Rectal smooth muscle tissue (tissue), 1 donor: ENCODE results near the gene RSRC2.
"Not testable (repeated sequence)": the region's sequence is repeated elsewhere in the genome, so short reads cannot be mapped to it uniquely, and the experiment has no call there.

Experiments used
- H3K27ac ChIP-seq: one replicate; pipeline ENCODE4 v1.7.0; 2013; ENCODE audit warnings: low read depth, low read length, inconsistent platforms
- H3K27me3 ChIP-seq: one replicate; pipeline ENCODE4 v1.7.0; 2013; ENCODE audit warnings: low read length; ENCODE audit not compliant: control insufficient read depth, insufficient read depth
- H3K36me3 ChIP-seq: one replicate; pipeline ENCODE4 v1.7.0; 2013; ENCODE audit warnings: low read length; ENCODE audit not compliant: control insufficient read depth, insufficient read depth
- H3K4me1 ChIP-seq: one replicate; pipeline ENCODE4 v1.7.0; 2013; ENCODE audit warnings: low read length; ENCODE audit not compliant: control insufficient read depth, insufficient read depth
- H3K4me3 ChIP-seq: one replicate; pipeline ENCODE4 v1.7.0; 2013; ENCODE audit warnings: low read length
- H3K9ac ChIP-seq: one replicate; pipeline ENCODE4 v1.7.0; 2013; ENCODE audit warnings: low read length

Gene RSRC2

GRCh38 chr12:122515275-122515674 is 11.5 kb downstream of the RSRC2 start:
- no peak overlapping the region for H3K27ac ChIP-seq
- H3K4me1 ChIP-seq, result no peaks in the 10 kb centered on the region
- H3K27me3 ChIP-seq, result no peaks in the 10 kb centered on the region
- H3K4me3 ChIP-seq, result no peak overlapping the region
- H3K9ac ChIP-seq, result no peak overlapping the region
- H3K36me3 ChIP-seq, result peaks cover 42% of the 10 kb centered on the region

GRCh38 chr12:122513660-122514059 is 13.1 kb downstream of the RSRC2 start:
- H3K27me3 ChIP-seq, result no peaks in the 10 kb centered on the region
- no peak overlapping the region for H3K27ac ChIP-seq
- H3K4me3 ChIP-seq, result no peak overlapping the region
- no peaks in the 10 kb centered on the region for H3K4me1 ChIP-seq
- peaks cover 40% of the 10 kb centered on the region for H3K36me3 ChIP-seq
- no peak overlapping the region for H3K9ac ChIP-seq

- not testable (repeated sequence) for H3K27ac ChIP-seq, H3K27me3 ChIP-seq, H3K4me1 ChIP-seq, H3K9ac ChIP-seq, H3K4me3 ChIP-seq
- H3K36me3 ChIP-seq, result peaks cover 42% of the 10 kb centered on the region
Observed at GRCh38 chr12:122513028-122513427, 13.7 kb downstream of the RSRC2 start.

- H3K4me3 ChIP-seq, result no peak overlapping the region
- no peak overlapping the region for H3K27ac ChIP-seq
- H3K9ac ChIP-seq, result no peak overlapping the region
- no peaks in the 10 kb centered on the region for H3K4me1 ChIP-seq
- no peaks in the 10 kb centered on the region for H3K27me3 ChIP-seq
- H3K36me3 ChIP-seq, result peaks cover 37% of the 10 kb centered on the region
Observed at GRCh38 chr12:122508163-122508562, 18.6 kb downstream of the RSRC2 start.

GRCh38 chr12:122506393-122506938 is 20.3 kb downstream of the RSRC2 start:
- Histone ChIP-seq H3K36me3 (peaks cover 30% of the 10 kb centered on the region), H3K4me3 (no peak overlapping the region), H3K27ac (no peak overlapping the region), H3K9ac (no peak overlapping the region), H3K4me1 (no peaks in the 10 kb centered on the region), H3K27me3 (no peaks in the 10 kb centered on the region)

GRCh38 chr12:122505419-122506051 is 21.2 kb downstream of the RSRC2 start:
- Histone ChIP-seq H3K4me1 (peaks cover 2% of the 10 kb centered on the region), H3K4me3 (no peak overlapping the region), H3K36me3 (peaks cover 30% of the 10 kb centered on the region), H3K27ac (no peak overlapping the region), H3K27me3 (no peaks in the 10 kb centered on the region), H3K9ac (no peak overlapping the region)

- no peak overlapping the region for H3K9ac ChIP-seq
- H3K36me3 ChIP-seq, result peaks cover 28% of the 10 kb centered on the region
- H3K4me1 ChIP-seq, result peaks cover 3% of the 10 kb centered on the region
- no peaks in the 10 kb centered on the region for H3K27me3 ChIP-seq
- no peak overlapping the region for H3K4me3 ChIP-seq
- no peak overlapping the region for H3K27ac ChIP-seq
Observed at GRCh38 chr12:122503783-122504590, 22.7 kb downstream of the RSRC2 start.

- no peak overlapping the region for H3K27ac ChIP-seq
- peaks cover 7% of the 10 kb centered on the region for H3K4me1 ChIP-seq
- H3K27me3 ChIP-seq, result no peaks in the 10 kb centered on the region
- peaks cover 27% of the 10 kb centered on the region for H3K36me3 ChIP-seq
- no peak overlapping the region for H3K9ac ChIP-seq
- H3K4me3 ChIP-seq, result no peak overlapping the region
Observed at GRCh38 chr12:122503147-122503751, 23.5 kb downstream of the RSRC2 start.

GRCh38 chr12:122501489-122501989 is 25.2 kb downstream of the RSRC2 start:
- no peaks in the 10 kb centered on the region for H3K27me3 ChIP-seq
- H3K4me3 ChIP-seq, result peak overlapping the region; percentile 83
- peak overlapping the region; percentile 99 for H3K27ac ChIP-seq
- peaks cover 13% of the 10 kb centered on the region for H3K36me3 ChIP-seq
- peaks cover 7% of the 10 kb centered on the region for H3K4me1 ChIP-seq
- no peak overlapping the region for H3K9ac ChIP-seq

GRCh38 chr12:122500685-122501488 is 25.8 kb downstream of the RSRC2 start, which contains the start of gene ZCCHC8:
Gene ZCCHC8 (minus strand): TSS chr12:122500932. CDS start chr12:122500840, 92 bp downstream.
- Histone ChIP-seq H3K27ac (peak within 1 kb of the TSS; percentile 99), H3K4me3 (peak within 1 kb of the TSS; percentile 83), H3K4me1 (peaks cover 7% of the 10 kb centered on the region), H3K9ac (peak within 1 kb of the TSS; percentile 66), H3K27me3 (no peaks in the 10 kb centered on the region), H3K36me3 (peaks cover 9% of the 10 kb centered on the region)

GRCh38 chr12:122499991-122500684 is 26.6 kb downstream of the RSRC2 start:
- H3K4me1 ChIP-seq, result peaks cover 7% of the 10 kb centered on the region
- peak overlapping the region; percentile 66 for H3K9ac ChIP-seq
- H3K4me3 ChIP-seq, result peak overlapping the region; percentile 83
- peak overlapping the region; percentile 99 for H3K27ac ChIP-seq
- no peaks in the 10 kb centered on the region for H3K27me3 ChIP-seq
- peaks cover 7% of the 10 kb centered on the region for H3K36me3 ChIP-seq
